Liver (tissue), 3 donors: ENCODE data around the gene ARID3A.
"Not testable (repeated sequence)": the region's sequence is repeated elsewhere in the genome, so short reads cannot be mapped to it uniquely, and the experiment has no call there.

Experiments used
- CTCF ChIP-seq: fragments of 150-350 bp; IDR thresholded peaks from 2 replicates; pipeline ENCODE4 v1.5.1; 2017; ENCODE audit warnings: improper control_type of control experiment, low read depth, low read length; ENCODE audit not compliant: missing input control
- FOXA1 ChIP-seq: IDR thresholded peaks from 2 replicates; pipeline ENCODE4 v1.6.1; 2016; ENCODE audit warnings: antibody characterized with exemption
- GABPA ChIP-seq, 2 donors: IDR thresholded peaks in 1 of 2; conservative IDR thresholded peaks in 1 of 2; 2 replicates each; pipeline ENCODE4 v1.6.1; 2016; ENCODE audit warnings: antibody characterized with exemption in 2 of 2, mild to moderate bottlenecking in 1 of 2, moderate library complexity in 1 of 2
- HNF4G ChIP-seq: IDR thresholded peaks from 2 replicates; pipeline ENCODE4 v1.6.1; 2016; ENCODE audit warnings: antibody characterized with exemption
- JUND ChIP-seq, 2 donors: IDR thresholded peaks; 2 replicates each; pipeline ENCODE4 v1.6.1; 2016; ENCODE audit warnings: antibody characterized with exemption in 2 of 2
- RAD21 ChIP-seq, 2 donors: IDR thresholded peaks; 2 replicates each; pipeline ENCODE4 v1.6.1; 2016; ENCODE audit warnings: antibody characterized with exemption in 2 of 2, mild to moderate bottlenecking in 2 of 2
- TF ChIP-seq, protein P1 (sequence below): IDR thresholded peaks from 2 replicates; pipeline ENCODE4 v1.6.1; 2016; ENCODE audit warnings: antibody characterized with exemption
- donor health status: healthy.
- donor health status: healthy.

GRCh38 chr19:878751-879561, 46.9 kb upstream of the ARID3A start:
- TF ChIP-seq CTCF; RAD21 (IDR thresholded peaks at IDR 0.05); FOXA1; JUND (IDR thresholded peaks at IDR 0.05); HNF4G; GABPA (IDR thresholded peaks at IDR 0.05 in 1 of 2, conservative IDR thresholded peaks at IDR 0.05 in 1 of 2): not testable (repeated sequence)
- TF ChIP-seq, protein P1, sequence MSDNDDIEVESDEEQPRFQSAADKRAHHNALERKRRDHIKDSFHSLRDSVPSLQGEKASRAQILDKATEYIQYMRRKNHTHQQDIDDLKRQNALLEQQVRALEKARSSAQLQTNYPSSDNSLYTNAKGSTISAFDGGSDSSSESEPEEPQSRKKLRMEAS = not testable (repeated sequence)
